Amniotic epithelial cell (primary cell): Measurements from ENCODE around the gene GABRG2.
"Not testable (repeated sequence)": the region's sequence is repeated elsewhere in the genome, so short reads cannot be mapped to it uniquely, and the experiment has no call there.

Source experiments
- DNase-seq: peaks from one replicate; pipeline ENCODE4 v3.0.0-alpha.2; 2010; ENCODE audit warnings: low read depth

Gene GABRG2

DNA sequence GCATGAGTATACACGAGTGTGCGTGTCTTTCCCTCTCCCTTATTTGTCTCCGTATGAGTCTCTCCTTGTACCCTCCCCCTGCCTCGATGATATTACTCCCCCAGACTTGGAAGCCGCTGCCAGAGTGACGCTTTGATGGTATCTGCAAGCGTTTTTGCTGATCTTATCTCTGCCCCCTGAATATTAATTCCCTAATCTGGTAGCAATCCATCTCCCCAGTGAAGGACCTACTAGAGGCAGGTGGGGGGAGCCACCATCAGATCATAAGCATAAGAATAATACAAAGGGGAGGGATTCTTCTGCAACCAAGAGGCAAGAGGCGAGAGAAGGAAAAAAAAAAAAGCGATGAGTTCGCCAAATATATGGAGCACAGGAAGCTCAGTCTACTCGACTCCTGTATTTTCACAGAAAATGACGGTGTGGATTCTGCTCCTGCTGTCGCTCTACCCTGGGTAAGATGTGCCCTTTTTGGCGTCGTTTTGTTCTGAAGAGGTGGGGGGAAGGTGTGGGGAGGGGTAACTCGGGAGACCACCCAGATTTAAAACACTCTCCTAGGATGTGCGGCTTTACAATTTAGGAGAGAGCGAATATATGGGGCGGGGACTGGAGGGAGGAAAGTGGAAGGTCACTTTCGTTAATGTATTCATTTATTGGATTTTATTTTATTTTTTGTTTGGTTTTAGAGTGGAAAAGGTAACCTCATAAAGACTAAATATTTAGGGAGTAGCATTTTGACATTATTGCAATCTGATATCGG lies at the start of gene GABRG2:
GABRG2 (plus strand) TSS at position 119 of the 757 bp plus-strand sequence; CDS start at position 346, 227 bp downstream.
- no peak for DNase-seq

DNA sequence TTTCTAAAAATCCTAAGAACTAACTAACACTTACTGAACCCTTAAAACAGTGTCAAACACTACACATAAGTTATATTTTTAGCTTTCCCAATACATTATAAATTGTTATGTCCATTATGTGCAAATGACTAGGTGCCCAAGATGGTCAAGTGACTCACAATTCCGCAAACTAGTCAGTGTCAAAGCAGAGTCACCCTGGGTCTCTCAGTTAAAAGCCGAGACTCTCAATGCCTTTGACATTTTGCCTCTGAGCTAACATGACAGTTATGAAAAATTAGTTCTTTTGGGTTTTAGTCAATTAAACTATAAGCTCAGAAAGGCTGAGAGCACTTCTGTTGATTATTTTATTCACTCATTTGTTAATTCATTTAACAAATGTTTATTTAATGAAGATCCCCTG lies 42.3 kb upstream of the GABRG2 start:
- no peak for DNase-seq

DNA sequence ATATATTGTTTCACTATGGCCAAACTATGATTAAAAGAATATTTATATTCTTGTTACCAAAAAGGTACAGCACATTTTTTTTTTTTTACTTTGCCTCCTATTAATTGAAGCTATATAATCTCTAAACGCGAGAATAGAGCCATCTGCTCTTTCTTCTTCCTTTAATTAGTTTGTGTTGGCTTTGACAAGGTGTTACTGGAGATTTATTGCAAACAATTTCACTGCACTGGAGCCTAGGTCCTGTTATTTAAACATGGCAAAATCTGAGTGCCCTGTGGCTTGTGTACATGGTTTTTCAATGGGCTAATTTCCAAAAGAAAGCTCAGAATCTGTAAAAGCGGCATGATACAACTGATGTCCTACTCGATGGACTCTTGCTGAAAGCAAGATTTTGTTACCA lies 40.8 kb upstream of the GABRG2 start:
- no peak for DNase-seq

DNA sequence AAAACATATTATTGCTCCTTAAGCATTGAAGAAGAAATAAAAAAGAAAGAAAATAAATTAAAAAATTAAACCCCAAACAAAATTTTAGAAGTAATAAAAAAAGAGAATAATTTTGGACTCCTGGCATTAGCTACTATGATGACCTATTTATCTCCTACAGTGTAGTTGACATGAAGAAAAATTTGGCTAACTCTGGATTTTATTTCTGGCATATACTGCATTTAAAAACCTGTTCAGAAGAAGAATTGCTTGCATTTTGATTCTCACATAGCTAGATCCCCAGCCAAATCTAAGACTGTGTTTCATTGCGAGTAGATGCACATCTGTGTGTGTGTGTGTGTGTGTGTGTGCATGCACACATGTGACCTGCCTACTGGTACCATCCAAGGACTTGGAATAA lies 30.1 kb upstream of the GABRG2 start:
- no peak for DNase-seq

DNA sequence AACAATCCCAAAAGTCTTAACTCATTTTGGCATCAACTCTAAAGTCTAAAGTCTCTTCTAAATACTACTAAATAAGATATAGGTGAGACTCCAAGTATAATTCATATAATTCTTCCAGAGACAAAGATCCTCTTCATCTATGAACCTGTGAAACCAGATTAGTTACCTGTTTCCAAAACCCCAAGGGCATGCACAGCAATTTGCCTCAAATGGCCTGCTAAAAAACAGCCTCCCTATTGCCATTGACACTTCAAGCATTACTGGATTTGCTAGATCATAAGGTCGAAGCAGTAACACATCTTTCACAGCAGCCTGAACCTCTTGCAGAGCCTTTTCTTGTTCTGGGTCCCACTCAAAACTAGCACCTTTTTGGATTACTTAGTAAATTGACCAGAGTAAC lies 20.3 kb upstream of the GABRG2 start:
- DNase-seq = no peak

DNA sequence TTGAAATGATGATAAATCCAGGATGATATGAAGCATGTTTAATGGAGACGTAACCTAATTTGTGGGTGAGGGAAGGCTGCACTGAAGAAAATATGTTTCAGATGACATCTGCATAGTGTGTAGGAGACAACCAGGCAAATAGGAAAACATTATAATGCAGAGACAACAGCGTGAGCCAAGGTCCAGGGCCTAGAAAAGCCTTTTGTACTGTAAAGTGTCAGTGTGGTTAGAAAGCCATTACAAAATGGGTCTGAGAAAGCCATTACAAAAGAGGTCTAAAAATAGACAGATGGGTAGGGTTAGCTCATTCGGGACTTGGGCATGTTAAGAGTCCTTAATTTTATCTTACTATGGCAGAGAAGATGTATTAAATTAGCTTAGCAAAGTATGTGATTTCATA lies 14.9 kb upstream of the GABRG2 start:
- no peak for DNase-seq

DNA sequence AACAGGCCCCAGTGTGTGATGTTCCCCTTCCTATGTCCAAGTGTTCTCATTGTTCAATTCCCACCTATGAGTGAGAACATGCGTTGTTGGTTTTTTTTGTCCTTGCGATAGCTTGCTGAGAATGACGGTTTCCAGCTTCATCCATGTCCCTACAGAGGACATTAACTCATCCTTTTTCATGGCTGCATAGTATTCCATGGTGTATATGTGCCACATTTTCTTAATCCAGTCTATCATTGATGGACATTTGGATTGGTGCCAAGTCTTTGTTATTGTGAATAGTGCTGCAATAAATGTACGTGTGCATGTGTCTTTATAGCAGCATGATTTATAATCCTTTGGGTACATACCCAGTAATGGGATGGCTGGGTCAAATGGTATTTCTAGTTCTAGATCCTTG lies 12.5 kb upstream of the GABRG2 start:
- not testable (repeated sequence) for DNase-seq

DNA sequence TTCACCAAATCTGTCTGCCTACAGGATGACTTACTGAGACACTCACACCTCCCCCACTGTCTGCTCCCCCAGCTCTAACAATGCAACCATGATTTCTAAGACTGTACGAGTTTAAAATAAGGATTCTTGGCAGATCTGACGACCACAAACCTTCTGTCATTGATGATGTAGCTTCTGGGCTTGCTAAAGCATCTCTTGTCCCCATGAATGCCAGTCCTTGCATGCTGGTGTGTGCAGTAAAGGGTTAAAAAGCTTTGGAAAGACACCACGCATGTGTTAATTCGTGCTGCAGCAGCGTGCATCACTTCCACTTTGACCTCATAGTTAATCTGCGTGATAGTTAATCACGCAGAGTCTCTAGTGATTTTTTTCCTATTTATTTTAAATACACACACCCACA lies 411 bp upstream of the GABRG2 start:
- DNase-seq = no peak

DNA sequence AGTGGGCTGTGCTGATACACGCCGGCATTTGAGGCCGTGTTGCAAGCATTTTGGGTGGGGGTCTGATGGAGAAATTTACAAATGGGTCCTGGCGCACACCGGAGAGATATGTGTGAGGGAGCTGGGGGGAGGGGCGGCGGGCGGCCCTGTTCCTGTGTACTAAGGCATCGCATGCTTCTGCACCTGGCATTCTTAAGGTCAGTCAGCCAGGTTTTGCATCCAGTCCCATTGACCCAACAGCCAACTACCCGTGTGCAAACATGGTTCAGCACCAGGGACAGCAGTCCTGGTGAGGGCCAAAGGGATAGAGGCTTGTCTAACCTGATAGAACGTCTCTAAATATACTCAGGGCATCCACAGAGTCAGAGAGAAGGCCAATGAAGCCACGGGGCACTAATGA lies 839 bp downstream of the GABRG2 start:
- peak; percentile 3 for DNase-seq

DNA sequence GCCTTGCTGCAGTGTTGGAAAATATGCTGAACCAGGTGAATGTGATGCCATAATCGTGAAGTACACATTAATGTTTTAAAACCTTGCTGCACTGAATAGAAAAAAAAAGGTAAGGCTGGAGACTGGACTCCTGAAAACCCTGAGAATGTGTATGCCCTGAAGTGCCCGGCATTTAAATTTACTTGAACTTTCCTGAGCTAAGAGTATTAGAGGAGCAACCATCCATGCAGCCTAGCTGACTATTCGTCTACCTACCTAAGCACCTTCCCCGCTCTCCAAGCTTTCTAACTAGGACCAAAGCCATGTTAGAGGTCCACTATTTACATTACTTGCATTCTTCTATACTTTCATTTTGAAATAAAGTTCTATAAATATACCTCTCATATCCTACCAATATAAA lies 1.4 kb downstream of the GABRG2 start:
- no peak for DNase-seq

DNA sequence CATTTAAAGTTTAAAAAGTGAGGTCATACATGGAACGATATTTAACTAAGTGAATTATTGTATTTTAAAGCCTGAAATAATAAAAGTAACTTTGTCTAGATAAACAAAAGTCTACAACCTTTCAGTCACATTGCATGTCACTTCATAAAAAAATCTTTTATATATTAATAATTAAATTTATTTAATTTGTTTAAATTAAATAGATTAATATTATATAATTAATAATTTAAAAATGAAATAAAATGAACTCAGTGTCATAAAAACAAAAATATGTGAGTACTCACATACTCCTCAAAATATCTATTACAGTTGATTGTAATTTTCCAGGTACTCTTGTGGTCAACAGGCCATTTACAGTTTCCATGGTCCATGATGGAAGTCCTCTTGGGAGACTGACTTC lies 11.2 kb downstream of the GABRG2 start:
- DNase-seq = no peak

DNA sequence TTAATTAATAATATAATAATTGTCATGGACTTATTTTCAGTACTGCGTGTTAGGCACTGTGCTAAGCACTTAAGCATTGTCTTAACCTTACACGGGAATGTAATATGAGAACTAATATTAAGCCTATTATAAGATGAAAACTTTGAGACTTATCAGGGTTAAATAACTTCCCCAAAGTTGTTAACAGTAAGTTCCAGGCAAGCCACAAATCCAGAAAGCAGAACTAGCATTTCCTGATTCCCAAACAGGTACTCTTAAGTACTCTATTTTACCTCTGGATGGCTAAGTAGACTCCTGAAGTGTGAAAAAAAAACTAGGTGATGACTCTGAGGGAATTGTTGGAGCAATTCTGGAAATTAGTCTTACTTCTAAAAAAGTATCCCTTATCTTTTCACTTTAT lies 23.8 kb downstream of the GABRG2 start:
- DNase-seq = no peak

DNA sequence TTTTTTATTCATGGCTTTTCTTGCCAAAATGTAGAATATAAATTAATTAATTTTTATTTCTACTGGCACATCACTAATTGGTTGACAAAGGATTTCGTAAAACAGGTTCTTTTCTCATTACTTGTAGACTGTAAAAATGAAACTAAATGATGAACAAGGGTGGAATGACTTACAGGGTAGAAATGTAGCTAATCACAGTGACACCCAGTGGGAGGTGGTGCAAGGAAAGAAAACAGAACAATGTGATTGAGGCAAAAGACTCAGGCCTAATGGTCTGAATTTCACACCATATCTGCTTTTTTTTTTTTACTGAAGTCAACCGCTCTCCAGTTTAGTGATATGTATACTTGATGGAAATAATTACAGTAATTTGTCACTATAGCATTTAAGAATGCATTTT lies 28.9 kb downstream of the GABRG2 start:
- DNase-seq = no peak

DNA sequence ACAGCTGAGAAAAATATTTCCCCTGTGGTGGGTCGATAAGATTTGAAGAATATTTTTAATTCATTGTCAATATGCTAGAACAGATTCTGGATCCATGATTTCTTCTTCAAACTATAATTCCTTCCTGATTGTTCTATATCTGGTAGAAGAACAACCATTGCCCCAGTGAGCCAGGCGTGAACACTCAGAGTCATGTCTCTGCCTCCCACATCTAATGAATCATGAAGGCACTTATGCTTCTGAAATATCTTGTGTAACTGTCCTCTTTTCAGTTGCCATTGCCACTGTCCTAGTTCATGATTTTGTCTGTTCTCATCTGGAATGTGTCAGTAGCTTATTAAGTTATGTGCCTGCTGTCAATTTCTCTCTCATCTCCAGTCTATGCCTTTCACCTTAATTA lies 40.0 kb downstream of the GABRG2 start:
- no peak for DNase-seq

DNA sequence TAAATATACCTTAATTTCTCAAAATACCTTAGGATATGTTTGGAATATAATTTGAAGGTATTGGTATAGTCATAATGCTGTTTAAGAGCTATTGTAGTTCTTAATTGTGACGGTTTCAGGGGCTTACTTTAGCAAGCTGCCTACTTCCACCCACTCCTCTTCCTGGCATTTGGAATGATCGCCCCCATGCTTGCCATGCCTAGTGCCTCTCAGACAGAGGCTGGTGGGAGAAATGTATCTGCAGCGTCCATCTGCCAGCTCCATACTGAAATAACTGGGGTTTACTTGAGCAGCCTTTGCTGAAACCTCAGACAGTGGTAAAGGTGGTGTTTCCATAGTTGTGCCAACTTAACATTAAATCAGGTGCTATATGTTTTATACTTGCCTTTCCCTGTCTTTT lies 52.2 kb downstream of the GABRG2 start:
- no peak for DNase-seq

DNA sequence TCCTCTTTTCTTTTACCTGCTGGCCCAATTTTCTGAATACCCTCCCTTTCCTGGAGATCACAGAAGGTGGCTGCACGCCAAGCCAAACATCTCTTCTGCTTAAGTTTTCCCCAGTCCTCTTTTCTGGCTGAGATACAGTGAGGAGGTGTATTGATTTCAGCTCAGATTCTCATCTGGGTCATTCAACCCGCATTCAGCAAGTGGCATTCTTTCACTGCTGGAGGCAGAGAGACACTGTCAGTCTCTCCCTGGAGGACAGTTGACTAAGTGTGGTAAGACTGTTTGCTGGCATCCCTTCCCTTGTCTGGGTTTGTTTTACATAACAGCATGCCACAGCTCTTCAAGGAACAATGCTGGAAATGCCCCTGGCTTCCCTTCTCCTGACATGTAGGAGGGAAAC lies 60.5 kb downstream of the GABRG2 start:
- no peak for DNase-seq

DNA sequence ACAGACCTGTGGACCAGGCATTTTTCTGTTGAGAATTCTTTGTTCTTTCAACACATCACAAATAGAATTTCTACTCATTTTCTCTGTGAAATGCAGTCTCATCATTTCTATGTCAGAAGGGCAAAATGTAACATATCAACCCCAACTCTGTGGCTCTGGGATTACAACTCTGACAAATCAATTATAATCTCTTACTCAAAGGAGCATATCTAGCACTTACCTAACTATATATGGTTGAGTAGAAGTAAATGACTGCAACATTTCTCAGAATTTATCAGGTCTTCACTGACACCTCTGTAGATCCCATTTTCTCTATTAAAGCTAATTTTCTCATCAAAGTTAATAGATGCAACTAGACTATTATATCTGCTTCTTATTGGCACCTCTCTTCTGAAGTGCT lies 64.8 kb downstream of the GABRG2 start:
- DNase-seq = no peak

DNA sequence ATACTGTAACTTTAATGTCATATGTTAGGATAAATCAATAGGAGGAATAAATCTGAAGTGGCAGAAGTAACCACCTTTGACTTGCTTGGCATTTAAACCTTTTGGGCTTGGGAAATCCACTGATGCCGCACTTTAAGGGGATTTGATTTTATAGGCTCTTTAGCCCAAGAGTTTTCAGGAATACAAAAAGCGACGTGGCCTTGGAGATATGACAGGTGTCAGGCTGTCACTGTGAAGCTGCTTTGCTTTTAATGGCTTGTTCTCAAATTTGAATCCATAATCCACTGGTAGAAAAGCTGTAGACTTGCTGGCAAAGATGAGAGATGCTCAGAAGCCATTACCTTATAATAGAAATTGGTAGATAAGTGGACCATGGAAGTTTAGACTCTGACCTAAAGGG lies 71.6 kb downstream of the GABRG2 start:
- no peak for DNase-seq

DNA sequence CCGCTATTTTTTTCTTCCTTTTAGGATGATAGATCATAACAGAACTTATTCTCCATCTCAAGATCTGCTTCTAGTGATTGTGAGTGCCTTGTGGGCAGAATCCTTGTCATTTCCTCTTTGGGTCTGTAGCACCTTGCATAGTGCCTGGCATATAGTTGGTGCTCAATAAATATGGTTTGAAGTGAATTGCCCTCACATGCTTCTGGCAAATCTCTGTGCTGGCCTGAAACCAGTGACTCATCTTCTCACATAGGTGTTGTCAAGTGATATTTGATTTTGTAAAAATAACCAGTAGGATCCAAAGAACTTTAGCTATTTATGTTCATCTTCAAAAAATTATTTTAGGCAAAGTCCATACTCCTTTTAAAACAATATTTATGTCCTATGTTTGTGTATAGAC lies 86.7 kb downstream of the GABRG2 start:
- no peak for DNase-seq

DNA sequence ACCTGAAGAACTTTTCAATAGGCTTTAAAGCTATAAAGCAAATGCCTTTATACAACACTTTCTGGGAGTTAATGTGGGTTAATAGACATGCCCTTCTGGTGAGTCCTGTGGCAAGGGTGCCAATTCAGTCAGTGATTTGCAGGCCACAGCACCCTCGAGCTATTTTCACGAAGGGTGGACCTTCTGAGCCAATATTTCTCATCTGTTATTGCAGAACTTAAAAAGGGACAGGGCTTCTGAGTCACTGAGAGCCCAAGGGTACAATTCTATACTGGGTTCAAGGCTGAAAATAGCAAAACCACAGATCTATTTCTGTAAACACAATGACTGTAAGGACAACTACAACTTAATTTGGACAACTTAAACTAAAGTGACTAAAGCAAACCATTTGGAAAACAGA lies 92.8 kb downstream of the GABRG2 start:
- no peak for DNase-seq

DNA sequence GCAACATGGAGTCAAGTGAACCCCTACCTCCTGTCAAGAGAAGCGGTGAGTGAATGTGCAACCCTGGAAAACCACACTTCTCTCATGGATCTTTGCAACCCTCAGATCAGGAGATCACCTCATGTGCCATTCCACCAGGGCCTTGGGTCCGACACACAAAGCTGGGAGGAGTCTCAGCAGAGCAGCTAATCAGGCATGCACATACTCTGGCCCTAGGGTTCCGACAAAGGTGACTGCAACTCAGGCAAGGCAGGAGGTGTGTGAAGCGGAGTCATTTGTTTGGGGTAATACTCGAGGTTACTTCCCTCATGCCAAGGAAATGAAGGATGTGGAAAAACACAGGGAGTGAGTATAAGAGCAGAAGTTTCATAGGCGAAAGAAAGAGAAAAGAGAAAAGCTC lies 96.1 kb downstream of the GABRG2 start:
- no peak for DNase-seq

DNA sequence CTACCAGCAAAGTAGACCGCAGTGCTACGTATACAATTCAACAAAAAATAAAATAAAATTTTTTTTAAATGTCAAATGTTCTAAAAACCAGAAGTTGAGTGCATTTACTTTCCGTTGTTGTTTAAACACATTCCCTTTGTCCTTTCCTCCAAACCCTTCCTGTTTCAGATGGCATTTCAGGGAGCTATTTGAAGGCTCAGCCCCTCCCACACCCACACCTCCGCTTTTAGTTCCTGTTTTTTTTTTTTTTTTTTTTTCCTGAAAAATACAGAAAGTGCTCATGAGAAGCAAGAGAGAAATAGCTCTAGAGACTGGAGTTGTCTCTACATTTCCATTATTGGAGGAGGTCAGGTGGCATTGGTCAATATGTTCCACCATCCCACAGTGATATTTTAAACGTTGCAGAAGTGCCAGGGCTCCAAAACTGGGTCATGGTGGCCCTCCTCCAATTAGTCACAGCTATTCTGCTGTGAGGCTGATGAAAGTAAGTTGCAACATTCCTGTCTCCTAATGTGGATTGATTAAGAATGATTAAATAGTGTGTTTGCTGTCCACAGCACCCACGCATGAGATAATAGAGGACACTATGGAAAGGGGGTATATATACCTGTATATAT lies 106.9 kb downstream of the GABRG2 start:
- DNase-seq = no peak

DNA sequence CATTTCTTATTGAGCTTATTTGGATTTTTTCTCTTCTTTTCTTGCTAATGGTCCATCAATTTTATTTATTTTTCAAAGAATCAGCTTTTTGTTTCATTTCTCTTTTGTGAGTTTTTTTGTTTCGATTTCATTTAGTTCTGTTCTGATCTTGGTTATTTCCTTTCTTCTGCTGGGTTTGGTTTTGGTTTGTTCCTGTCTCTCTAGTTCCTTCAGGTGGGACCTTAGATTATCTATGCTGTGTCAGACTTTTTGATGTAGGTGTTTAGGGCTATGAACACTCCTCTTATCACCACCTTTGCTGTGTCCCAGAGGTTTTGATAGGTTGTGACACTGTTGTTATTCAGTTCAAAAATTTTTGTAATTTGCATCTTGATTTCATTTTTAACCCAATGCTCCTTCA lies 119.8 kb downstream of the GABRG2 start:
- DNase-seq = no peak

DNA sequence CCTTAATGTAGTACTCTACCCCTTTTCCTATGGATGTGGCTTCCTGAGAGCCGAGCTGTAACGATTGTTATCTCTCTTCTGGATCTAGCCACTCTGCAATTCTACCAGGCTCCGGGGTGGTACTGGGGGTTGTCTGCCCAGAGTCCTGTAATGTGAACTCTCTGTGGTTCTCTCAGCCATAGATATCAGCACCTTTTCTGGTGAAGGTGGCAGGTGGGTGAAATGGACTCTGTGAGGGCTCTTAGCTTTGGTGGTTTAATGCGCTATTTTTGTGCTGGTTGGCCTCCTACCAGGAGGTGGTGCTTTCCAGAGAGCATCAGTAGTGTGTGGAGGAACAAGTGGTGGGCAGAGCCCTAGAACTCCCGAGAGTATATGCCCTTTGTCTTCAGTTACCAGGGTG lies 122.1 kb downstream of the GABRG2 start:
- DNase-seq = no peak
